AG09319 (cell line): Measurements from ENCODE around the gene PRR19.

ENCODE experiments used
- DNase-seq: peaks from one replicate; pipeline ENCODE4 v3.0.0-alpha.2; 2010; ENCODE audit warnings: low read depth; ENCODE audit errors: extremely low read depth
- TF ChIP-seq, protein P1 (sequence below): IDR thresholded peaks from 2 replicates; pipeline ENCODE4 v1.5.1; 2011; ENCODE audit warnings: low read depth, mild to moderate bottlenecking, inconsistent platforms, low read length, moderate library complexity

The PRR19 gene

DNA sequence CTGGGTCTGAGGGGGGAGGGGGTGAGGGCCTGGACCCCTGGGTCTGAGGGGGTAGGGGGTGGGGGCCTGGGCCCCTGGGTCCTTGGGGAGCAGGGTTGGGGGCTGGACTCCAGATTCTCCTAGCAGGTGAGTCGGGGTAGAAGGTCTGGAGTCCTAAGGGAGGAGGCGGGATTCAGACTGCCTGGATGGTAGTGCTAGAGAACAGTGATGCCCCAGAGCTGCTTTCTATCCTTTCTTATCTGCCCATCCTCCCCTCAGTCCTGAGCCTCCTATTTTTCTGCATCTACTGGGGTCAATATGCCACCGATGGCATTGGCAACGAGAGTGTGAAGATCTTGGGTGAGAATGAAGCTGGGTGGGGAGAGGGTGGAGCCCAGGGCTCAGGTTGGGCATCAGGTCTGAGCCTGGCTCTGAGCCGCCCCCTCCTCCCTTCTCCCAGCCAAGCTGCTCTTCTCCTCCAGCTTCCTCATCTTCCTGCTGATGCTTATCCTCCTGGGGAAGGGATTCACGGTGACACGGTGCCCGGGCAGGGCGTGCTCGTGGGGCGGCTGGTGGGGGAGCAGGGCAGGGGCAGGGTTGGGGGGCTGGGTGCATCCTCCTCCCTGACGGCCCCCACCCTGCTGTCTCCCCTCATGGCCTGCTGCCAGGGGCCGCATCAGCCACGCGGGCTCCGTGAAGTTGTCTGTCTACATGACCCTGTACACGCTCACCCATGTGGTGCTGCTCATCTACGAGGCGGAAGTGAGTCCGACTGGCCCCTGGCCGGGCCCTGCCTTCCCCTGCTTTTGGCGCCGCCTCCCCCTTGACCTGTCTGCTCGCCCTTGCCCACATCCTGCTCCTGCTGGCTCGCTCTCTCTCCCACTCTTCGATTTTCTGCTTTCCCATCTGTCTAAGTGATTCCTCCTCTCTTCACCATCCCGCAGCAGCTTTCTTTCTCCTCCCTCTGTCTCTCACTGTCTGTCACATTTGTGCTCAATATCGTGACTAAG, 14.6 kb downstream of the PRR19 start:
- TF ChIP-seq, protein P1, sequence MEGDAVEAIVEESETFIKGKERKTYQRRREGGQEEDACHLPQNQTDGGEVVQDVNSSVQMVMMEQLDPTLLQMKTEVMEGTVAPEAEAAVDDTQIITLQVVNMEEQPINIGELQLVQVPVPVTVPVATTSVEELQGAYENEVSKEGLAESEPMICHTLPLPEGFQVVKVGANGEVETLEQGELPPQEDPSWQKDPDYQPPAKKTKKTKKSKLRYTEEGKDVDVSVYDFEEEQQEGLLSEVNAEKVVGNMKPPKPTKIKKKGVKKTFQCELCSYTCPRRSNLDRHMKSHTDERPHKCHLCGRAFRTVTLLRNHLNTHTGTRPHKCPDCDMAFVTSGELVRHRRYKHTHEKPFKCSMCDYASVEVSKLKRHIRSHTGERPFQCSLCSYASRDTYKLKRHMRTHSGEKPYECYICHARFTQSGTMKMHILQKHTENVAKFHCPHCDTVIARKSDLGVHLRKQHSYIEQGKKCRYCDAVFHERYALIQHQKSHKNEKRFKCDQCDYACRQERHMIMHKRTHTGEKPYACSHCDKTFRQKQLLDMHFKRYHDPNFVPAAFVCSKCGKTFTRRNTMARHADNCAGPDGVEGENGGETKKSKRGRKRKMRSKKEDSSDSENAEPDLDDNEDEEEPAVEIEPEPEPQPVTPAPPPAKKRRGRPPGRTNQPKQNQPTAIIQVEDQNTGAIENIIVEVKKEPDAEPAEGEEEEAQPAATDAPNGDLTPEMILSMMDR: no peak
- no peak for DNase-seq

DNA sequence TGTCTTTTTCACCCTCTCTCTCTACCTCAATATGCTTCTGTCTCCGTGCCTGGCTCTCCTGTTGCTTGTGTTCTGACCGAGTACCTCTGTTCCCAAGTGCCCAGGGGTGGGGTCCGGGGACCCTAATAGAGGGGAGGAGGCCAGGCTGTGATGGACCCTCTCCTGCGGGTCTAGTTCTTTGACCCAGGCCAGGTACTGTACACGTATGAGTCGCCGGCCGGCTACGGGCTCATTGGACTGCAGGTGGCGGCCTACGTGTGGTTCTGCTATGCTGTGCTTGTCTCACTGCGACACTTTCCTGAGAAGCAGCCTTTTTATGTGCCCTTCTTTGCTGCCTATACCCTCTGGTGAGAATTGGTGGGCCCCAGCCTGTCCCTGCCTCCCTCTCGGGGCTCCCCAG, 15.6 kb downstream of the PRR19 start:
- TF ChIP-seq, protein P1: no peak
- DNase-seq: no peak

DNA sequence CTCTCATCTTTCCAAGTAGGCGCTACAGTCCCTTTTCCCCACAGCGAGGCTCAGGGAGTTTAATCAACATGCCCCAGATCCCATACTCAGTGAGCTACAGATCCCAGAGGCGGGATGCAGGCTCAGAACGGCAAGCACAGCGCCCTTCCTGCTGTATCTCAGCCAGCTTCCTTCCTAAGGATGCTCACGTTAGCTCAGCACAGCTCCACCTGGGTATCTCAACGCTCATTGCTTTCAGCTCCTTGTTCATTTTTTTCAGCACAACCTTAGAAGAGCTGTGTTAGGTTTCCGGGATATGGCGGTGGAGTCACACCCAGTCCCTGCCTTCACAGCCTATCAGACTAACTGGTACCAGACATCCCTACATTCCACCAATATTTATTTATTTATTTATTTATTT, 20.4 kb downstream of the PRR19 start:
- TF ChIP-seq, protein P1: no peak
- no peak for DNase-seq

DNA sequence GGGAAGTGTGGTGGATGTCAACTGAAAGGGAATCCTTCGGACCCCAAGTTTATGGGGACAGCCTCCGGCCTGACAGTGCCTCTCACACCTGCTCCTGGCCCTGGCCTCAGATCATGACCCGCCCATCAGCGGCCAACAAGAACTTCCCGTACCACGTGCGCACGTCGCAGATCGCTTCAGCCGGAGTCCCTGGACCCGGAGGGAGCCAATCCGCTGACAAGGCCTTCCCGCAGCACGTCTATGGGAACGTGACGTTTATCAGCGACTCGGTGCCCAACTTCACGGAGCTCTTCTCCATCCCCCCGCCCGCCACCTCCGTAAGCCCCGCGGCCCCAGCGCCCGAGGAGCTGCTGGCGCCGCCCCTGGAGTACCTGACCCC, 21.5 kb downstream of the PRR19 start:
- DNase-seq: no peak
- TF ChIP-seq, protein P1: no peak

DNA sequence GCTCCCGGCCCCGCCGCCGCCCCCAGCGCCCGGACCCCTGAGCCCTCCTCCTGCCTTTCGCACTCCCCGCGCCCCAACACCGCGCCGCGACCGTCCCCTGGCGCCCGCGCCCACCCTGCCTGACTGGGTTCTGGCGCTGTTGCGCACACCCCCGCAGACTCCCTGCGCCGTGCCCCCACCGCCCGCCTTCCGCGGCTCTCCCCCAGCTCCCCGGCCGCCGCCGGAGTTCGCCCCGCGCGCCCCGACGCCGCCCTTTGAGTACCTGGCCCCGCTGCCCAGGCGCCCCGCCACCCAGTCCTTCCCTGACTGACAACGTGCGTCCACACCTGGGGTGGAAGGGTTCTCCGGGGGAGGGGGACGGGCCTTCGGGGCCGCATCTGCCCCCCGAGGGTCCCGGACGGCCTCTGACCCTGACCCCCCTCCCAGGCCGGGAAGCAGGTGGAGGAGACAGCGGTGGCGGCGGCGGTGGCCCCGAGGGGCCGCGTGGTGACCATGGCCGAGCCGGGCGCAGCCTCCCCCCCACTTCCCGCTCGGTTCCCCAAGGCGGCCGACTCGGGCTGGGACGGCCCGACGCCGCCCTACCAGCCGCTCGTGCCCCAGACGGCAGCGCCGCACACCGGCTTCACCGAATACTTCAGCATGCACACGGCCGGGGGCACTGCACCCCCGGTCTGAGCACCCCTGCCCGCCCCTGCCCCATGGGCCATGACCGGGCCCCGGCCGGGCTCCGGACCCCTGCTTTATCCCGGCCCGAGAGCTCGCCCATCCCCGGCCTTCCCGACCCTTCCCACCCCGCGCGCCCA, 22.1 kb downstream of the PRR19 start:
- TF ChIP-seq, protein P1: no peak
- DNase-seq: no peak

DNA sequence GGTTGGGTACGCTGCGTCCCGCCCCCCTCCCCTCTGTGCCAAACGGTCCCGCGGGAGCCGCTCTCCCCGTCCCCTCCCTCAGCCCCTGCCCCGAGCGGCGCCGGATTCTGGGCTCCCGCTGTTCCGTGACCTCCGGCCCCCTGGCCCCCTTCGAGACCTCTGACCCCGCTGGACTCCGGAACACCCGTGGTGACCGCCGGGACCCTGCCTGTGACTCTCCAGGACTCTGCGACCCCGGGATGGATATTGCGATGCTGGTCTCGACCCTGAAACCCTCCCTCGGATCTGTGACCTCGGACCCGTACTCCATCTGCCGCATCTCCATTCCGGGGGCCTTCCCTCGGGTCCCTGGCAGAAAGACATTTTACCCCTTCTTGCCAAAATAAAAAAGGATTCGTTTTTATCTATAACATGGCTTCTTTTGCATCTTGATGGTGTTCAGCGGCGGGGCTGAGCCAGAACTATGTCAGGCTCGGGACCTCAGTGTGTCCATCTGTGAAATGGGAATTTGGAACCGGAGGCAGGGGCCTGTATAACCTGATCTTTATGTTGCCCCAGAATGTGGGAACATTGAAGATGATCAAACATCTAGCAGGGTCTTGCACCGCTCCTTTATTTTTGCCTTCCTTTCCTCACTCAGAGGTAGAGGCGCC, 22.8 kb downstream of the PRR19 start:
- no peak for DNase-seq
- TF ChIP-seq, protein P1: no peak
